COLO829 (cell line): ENCODE data around the gene RADIL.

Source experiments
- DNase-seq: peaks from one replicate; pipeline ENCODE4 v3.0.0; 2012; ENCODE audit warnings: low spot score

Gene RADIL

DNA sequence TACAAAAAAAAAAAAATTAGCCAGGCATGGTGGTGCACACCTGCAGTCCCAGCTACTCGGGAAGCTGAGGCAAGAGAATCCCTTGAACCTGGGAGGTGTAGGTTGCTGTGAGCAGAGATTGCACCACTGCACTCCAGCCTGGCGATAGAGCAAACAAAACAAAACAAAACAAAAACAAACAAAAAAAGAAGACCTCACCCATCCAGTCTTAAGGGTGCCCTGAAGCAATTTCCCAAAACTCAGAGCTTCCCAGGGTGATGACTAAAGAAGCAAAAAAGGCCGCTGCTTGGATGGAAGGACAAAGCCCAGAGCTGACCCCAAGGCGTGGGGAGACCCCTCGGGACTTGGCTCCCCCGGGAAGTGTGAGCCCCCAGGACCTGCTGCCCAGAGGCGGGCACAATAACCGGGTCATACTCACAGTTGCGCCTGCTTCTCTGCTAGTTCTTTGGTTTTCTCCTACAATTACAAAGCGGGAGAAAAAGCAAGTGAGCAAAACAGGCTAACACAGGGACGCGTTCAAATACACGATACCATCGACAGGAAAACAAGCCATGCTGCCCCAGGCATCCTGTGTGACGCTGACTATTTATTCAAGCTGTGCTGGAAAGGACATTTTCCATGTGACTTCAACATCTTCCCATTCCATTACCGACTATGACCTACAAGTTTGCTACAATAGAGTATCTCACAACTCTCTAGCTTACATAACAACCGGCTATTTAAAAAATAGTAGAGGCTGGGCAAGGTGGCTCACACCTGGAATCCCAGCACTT is 51.6 kb downstream of the RADIL start:
- no peak for DNase-seq

- DNase-seq = no peak
These were observed 53.3 kb downstream of the RADIL start for GRCh38 chr7:4830176-4830575.

GRCh38 chr7:4828720-4829383 is 54.7 kb downstream of the RADIL start:
- no peak for DNase-seq

- no peak for DNase-seq
These were observed 58.4 kb downstream of the RADIL start for GRCh38 chr7:4825081-4825480.

DNA sequence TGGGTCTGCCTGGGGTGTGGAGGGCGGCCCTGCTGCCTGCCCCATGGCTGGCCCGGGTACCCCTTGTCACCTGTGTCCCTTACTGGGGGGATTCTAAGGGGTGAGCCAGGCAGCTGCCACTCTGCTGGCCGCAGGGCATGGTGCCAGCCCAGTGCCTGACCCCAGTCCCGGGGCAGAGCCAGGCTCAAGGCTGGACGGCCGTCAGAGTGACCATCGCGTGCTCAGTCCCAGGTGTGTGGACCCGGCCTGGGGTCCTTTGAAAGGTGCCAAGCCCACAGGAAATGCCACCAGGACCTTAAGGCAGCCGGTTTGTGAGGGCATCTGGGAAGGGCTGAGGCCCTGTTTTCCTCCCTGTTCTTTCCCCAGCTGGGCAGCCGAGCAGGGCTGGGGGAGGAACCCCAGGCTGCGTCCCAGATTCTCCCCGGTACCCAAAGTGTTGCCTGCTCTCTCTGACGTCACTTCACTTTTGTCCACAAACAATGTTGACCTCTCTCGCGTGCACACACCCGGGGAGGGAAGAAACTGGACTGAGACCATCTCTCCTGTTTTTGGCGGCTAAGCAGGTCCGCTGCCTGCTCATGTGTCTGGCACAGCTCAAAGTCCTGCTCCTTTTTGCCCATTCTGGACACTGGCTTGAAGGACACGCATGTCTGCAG is 59.3 kb downstream of the RADIL start:
- DNase-seq = no peak

DNA sequence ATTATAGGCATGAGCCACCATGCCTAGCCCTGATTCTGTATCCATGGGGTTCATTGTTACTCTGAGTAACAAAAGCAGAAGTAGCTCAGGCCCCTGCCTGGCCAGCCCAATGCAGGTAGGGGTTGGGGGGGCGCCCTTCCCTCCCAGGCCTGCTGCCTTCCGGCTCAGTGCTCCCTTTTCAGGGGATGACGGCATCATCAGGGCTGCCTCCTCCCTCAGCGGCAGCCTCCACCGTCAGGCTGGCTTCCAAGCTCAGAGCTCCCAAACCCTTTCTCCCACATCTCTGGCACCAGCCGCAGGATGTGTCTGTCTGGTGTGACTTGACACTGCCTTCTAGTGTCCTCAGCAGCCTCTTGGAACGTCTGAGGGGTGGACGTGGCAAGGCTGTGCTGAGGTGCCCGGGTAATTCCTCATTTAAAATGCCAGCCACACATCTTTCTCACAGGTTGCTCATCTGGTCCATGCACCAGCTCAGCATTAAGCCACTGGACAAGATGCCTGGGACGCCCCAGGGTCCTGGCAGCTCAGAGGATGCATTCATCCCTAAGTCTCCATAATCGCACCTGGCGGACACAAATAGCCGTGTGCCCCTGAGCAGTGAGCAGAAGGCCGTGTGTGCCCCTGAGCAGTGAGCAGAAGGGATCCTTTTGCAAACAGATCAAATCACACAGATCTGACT is 59.9 kb downstream of the RADIL start:
- no peak for DNase-seq

GRCh38 chr7:4822677-4823076 is 60.8 kb downstream of the RADIL start:
- no peak for DNase-seq

GRCh38 chr7:4820967-4821471 is 62.5 kb downstream of the RADIL start:
- DNase-seq = no peak

- DNase-seq = no peak
These were observed 63.0 kb downstream of the RADIL start for GRCh38 chr7:4820405-4820966.

DNA sequence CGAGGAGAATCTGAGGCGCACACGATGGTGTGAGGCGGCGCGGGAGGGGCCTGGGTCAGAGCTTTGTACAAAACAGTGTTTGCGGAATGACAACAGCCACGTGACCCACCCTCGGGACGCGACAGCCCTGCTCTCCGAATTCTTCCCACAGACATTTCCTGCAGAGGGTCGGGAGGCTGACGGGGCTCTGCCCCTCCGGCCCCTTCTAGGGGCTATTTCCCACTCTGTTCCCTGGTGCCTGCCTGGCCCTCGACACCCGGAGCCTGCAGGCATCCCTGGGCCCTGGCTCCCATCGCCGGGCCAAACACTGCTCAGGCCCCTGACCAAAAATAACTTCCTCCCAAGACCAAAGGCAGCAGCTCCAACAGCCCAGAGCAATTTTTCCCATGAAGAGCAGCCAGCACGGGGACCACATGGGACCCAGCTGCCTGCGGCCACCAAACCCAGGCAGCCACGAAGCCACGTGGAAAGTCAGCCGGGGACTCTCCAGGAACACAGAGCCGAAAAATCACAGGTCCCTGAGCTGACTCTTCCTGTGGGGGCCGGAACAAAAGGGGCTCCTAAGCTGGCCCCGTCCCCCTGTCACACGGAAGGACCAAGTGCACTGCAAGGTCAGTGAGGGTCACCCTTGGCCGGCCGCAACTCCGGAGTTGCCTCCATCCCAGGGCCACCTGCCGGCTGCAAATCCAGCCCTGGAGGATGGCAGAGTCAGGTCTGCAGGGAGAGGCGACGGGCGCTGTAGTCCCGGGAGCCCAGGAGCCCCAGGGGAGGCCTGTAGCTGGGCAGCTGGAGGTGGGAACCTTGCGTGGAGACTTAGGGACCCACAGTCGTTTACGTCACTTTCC is 63.7 kb downstream of the RADIL start:
- DNase-seq = no peak

DNA sequence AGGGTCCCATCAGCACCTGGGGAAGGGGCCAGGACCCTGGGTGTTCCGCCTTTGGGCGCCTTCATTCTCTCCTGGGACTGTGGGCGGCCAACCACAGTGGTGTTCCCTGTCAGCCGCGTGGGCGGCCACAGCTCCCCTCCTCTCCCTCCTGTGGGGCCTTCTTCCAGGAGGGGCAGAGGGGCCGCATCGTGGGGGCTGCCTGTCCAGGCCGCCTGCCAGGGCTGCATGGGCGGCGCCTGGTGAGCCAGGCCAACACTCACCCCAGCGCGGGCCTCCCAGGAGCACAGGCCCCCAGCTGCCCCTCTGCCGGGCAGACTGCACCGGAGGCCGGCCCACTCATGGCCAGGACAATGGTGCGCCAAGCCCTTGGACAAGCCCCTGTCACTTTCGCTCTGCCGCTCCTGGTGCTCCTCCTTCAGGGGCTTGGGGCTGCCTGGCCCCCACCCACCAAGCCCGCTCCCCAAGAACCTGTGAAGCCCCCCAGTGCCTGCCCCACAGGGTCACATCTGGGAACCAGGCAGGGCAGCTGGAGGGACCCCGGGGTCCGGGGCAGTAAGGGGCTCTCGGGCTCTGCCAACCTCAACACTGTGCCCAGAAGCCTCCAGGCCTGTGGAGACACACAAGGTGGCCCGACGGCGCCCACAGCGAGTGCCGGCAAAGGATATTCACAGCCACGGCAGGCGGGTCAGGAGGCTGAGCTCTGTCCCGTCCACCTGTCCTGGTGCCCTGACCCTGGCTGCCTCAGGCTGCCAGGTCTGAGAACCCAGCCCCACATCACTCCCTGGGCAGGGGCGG is 65.3 kb downstream of the RADIL start:
- no peak for DNase-seq

DNA sequence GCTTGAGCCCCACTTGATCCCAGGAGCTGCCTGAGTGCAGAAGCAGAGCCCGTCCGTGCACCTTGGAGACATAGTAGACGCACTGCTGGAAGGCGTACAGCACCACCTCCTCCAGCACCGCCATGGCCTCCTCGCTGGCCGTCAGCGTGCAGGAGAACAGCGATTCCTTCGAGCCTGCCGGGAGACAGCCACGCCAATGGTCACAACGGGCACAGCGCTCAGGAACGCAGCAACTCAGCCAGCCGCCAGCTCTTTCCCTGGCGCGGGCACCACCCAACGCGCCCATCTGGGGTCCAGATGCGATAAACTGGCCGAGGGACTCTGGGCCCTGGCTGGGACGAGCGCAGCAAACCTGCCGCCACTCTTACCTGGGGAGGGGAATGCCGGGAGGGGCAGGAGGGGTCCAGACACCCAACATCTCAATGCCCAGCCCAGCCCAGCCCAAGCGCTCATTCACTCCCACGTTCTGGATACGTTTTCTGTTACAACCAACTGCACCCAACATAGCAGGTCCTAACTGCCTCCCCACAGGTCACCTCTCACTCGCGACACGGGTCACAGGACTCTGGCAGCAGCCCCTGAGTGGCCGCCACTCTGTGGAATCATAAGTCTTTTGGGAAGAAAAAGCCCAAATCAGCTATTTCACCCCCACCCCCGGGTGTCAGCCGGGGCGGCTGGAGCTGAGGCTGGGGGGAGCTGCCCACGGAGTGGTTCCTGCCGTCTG is 66.2 kb downstream of the RADIL start:
- no peak for DNase-seq

DNA sequence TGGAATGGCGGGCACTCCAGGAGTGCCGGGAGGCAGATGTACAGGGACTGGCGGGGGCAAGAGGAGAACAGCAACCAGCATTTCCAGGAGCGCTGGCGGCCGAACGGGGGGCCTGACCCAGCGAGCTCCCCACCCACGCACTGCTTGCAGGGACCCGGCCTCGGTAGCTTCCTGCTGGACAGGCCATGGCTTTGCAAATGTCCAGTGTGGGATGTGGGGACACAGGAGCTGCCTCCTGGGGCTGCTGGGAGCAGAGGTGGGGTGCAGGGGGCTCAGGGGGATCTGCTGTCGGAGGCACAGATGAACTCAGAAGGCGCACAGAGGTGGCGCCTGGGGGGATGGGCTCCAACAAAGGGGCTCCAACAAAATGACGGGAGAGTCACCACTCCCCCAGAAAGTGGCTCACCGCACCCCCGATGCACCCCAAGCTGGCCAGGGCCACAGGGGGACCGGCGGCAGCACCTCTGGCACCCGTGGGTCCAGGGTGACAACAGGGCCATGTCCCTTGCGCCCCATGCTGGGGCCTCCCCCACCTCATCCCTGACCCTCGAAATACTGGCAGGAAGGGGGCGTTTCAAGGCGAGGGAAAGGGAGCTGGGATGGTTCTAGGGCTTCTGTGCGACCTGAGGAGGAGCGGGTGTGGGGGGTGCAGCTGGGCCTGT is 67.0 kb downstream of the RADIL start:
- DNase-seq = no peak

DNA sequence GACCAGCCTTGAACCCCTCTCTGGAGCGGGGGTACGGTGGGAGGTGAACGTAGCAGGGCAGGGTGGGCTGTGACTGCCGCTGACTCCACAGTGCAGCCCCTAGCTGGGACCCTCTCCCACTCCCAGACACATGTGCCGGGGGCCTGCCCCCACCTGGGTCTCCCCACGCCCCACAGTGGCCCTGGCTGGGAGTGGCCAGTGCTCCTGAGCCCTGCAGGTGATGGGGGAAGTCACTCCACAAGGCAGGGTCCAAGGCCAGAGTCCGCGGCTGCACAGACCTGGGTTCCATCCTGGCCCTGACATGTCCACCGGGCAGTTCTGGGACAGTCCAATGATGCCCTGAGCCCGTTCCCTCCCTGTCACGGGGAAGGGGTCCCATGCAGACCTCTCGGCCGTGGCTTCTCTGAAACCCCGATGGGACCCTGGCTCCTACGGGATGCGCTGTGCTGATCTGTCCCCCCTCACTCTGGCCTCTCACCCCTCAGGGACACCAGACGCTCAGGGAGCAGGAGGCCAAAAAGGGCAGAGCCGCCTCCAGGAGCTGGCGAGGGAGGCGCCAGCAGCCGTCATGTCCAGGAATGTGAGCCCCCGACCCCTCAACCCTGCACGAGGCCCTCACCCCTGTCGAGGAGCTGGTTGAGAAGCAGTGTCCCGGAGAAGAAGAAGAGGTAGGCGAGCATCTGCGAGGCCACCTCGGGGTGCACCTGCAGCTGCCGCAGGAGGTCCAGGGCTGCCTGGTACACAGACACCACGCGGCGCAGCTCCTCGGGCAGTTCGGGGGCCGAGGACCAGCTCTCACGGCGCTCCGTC is 67.7 kb downstream of the RADIL start:
- no peak for DNase-seq

DNA sequence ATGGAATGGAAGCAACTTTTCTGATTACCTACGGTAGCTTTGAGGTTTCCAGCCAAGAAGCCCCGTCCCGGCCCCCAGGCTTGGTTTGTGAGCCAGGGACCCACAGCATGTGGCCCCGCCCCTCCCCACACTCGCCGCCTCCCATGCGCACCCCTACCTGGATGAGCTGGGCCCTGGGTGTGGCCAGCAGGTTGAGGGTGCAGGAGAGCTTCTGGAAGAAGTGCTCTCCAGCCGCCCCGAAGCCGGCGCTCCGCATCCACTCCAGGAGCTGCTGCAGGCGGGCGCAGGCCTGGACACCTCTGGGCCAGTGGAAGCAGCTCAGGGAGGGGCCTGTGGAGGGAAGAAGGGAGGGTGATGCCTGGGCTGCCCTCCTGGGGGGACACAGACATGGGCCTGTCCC is 68.4 kb downstream of the RADIL start:
- no peak for DNase-seq

GRCh38 chr7:4814433-4814832 is 69.1 kb downstream of the RADIL start:
- DNase-seq = no peak

DNA sequence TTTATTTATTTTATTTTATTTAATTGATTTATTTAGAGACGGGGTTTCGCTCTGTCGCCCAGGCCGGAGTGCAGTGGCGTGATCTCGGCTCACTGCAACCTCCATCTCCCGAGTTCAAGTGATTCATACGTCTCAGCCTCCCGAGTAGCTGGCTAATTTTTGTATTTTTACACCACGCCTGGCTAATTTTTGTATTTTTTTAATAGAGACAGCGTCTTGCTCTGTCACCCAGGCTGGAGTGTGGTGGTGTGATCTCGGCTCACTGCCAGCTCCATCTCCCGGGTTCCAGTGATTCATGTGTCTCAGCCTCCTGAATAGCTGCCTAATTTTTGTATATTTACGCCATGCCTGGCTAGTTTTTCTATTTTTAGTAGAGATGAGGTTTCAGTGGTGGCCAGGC is 73.8 kb downstream of the RADIL start:
- DNase-seq = no peak

DNA sequence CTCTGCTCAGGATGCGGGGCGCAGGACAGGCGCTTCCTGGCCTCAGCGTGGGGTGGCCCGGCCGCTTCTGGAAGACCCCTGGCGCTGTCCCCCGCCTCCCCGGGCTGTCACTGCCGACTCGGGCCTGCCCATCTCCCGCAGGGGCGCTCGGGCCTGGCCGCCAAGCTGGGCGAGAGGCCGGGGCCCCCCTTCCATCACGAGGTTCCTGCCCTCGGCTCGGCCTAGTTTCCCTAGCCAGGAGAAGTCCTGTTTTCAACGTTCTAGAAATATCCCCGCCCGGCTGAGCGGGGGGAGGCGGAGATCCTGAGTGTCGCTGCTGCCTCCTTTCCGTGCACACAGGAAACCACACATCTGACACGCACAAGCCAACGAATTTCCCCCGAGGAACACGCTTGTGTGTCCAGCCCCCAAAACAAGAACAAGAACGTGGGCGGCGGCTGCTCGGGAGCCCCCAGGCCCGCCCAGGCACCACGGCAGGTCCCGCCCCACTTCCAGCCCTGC is 74.4 kb downstream of the RADIL start:
- DNase-seq = no peak
